SU-DHL-6 (cell line): ENCODE data around the gene DAPK2.

Experiments used
- H2AFZ ChIP-seq: fragments of 200-600 bp; sonication (generic); 2 replicates; pipeline ENCODE4 v1.6.1; 2014; ENCODE audit warnings: low read depth, mild to moderate bottlenecking, moderate library complexity, mixed read lengths, antibody characterized with exemption, low read length; ENCODE audit not compliant: severe bottlenecking
- H3F3A ChIP-seq: fragments of 200-600 bp; shearing (Covaris generic); 2 replicates; pipeline ENCODE4 v1.6.0; 2016; ENCODE audit warnings: antibody characterized with exemption, mild to moderate bottlenecking; ENCODE audit not compliant: insufficient read depth
- H3K27ac ChIP-seq: fragments of 200-600 bp; sonication (generic); 2 replicates; pipeline ENCODE4 v1.5.1; 2016; ENCODE audit warnings: low read depth, mild to moderate bottlenecking, low read length, moderate library complexity, mixed read lengths
- H3K27me3 ChIP-seq: fragments of 200-600 bp; sonication (generic), shearing (Covaris generic); 2 replicates; pipeline ENCODE4 v1.6.0; 2014; ENCODE audit warnings: mild to moderate bottlenecking, low read length
- H3K36me3 ChIP-seq: fragments of 200-600 bp; sonication (generic); 2 replicates; pipeline ENCODE4 v1.6.1; 2014; ENCODE audit warnings: mild to moderate bottlenecking, low read length, mixed read lengths
- H3K4me2 ChIP-seq: fragments of 300-600, 200-600 bp; shearing (Covaris generic), sonication (generic); 2 replicates; pipeline ENCODE4 v1.6.0; 2014; ENCODE audit warnings: low read length, low read depth, mild to moderate bottlenecking; ENCODE audit not compliant: poor library complexity, severe bottlenecking
- H3K4me3 ChIP-seq: fragments of 200-600 bp; sonication (generic); 2 replicates; pipeline ENCODE4 v1.5.1; 2014; ENCODE audit warnings: antibody characterized with exemption, low read length, mild to moderate bottlenecking, mixed read lengths; ENCODE audit not compliant: insufficient read depth, poor library complexity, severe bottlenecking
- H3K79me2 ChIP-seq: fragments of 200-600 bp; sonication (generic); 2 replicates; pipeline ENCODE4 v1.6.1; 2014; ENCODE audit warnings: mild to moderate bottlenecking, low read length, moderate library complexity; ENCODE audit not compliant: insufficient read depth
- H3K9ac ChIP-seq: fragments of 200-600 bp; sonication (generic); 2 replicates; pipeline ENCODE4 v1.7.0; 2014; ENCODE audit warnings: mild to moderate bottlenecking, low read length
- H3K9me2 ChIP-seq: fragments of 200-600 bp; sonication (generic); replicated peaks from 2 replicates; pipeline ENCODE4 v1.6.1; 2014; ENCODE audit warnings: low read length; ENCODE audit not compliant: insufficient read depth
- H3K9me3 ChIP-seq: fragments of 200-600 bp; sonication (generic); 2 replicates; pipeline ENCODE4 v1.6.1; 2014; ENCODE audit warnings: low read length, mixed read lengths; ENCODE audit not compliant: insufficient read depth
- H4K20me1 ChIP-seq: fragments of 200-600 bp; sonication (generic); 2 replicates; pipeline ENCODE4 v1.6.1; 2014; ENCODE audit warnings: low read depth, mild to moderate bottlenecking, antibody characterized with exemption, low read length, moderate library complexity, mixed read lengths
- EZH2phosphoT487 ChIP-seq: fragments of 200-600 bp; sonication (generic), shearing (Covaris generic); conservative IDR thresholded peaks from 2 replicates; pipeline ENCODE4 v1.6.1; 2018; ENCODE audit warnings: mild to moderate bottlenecking, antibody characterized with exemption, low read length, moderate library complexity, mixed read lengths
- TF ChIP-seq, protein P1 (sequence below): fragments of 200-600 bp; sonication (generic); IDR thresholded peaks from one replicate; pipeline ENCODE4 v1.5.1; 2017; ENCODE audit warnings: antibody characterized with exemption, mild to moderate bottlenecking, low read length, moderate library complexity; ENCODE audit not compliant: insufficient read depth, poor library complexity, severe bottlenecking

DAPK2 gene

DNA sequence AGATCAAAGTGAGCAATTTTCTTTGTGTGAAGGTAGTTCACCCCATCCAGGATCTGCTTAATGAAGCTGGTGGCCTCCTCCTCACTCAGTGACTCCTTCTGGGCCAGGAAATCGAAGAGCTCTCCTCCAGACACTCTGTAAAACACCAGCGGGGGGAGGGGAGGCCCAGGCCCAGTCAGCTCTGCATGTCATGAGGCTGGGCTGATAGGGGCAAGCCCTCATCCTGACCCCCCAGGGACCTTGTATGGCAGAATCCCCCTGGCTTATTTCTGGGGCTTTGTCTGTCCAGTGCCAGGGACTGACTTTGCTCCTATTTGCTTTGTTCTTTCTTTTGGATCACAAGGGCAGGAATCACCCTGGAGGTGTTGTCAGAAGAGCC, 74.9 kb downstream of the DAPK2 start:
- Histone ChIP-seq H3K27ac (no peak overlapping the region), H3K4me2 (no peak overlapping the region), H3K36me3 (no peaks in the 10 kb centered on the region), H3K4me3 (no peak overlapping the region), H3K9me2 (no peaks in the 10 kb centered on the region), H2AFZ (no peak overlapping the region), H3K9ac (no peak overlapping the region), H3K79me2 (no peaks in the 10 kb centered on the region), H3K9me3 (no peaks in the 10 kb centered on the region), H4K20me1 (no peaks in the 10 kb centered on the region), H3F3A (no peaks in the 10 kb centered on the region), H3K27me3 (no peaks in the 10 kb centered on the region)
- TF ChIP-seq, protein P1, sequence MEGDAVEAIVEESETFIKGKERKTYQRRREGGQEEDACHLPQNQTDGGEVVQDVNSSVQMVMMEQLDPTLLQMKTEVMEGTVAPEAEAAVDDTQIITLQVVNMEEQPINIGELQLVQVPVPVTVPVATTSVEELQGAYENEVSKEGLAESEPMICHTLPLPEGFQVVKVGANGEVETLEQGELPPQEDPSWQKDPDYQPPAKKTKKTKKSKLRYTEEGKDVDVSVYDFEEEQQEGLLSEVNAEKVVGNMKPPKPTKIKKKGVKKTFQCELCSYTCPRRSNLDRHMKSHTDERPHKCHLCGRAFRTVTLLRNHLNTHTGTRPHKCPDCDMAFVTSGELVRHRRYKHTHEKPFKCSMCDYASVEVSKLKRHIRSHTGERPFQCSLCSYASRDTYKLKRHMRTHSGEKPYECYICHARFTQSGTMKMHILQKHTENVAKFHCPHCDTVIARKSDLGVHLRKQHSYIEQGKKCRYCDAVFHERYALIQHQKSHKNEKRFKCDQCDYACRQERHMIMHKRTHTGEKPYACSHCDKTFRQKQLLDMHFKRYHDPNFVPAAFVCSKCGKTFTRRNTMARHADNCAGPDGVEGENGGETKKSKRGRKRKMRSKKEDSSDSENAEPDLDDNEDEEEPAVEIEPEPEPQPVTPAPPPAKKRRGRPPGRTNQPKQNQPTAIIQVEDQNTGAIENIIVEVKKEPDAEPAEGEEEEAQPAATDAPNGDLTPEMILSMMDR = no peak
- TF ChIP-seq EZH2phosphoT487 = no peak

DNA sequence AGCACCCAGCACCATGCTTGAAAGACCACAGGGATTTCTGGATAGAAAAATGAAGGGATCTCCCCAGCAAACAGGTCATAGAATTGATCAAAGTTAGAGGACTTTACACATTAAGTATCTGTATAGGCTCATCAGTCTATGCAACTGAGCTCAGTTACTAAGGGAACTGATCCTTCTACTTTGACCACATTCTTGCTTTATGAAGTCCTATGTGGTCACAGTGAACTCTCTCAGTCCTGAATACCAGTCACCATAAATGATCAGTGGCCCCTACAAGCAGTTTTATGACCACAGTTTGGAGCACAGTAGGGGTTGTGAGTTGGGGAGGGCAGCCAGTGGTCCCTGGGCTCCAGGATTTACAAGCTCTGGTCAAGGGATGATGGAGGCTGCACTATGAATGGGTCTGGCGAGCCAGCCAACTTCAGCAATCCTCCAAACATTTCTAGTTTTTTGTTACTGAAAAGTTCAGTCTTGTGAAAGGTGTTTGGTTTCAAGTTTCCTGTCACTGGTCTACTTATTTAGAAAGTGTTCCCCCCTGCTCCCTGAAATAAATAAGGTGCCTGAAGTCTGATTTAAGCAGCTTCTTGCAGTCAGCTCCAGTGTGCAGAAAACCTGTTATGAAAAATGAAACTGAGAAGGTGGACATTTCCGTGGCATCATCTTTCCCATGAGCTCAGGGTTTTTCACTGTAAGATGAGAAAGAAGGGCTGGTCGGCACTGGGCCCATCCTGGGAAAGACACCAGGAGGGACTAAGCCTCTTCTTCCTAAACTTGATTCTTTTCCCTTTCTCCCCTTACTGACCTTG, 75.5 kb downstream of the DAPK2 start:
- no peak overlapping the region for H2AFZ ChIP-seq
- H3K4me2 ChIP-seq = no peak overlapping the region
- H3F3A ChIP-seq = no peaks in the 10 kb centered on the region
- no peak overlapping the region for H3K4me3 ChIP-seq
- H3K9me2 ChIP-seq = no peaks in the 10 kb centered on the region
- H3K9ac ChIP-seq = no peak overlapping the region
- H3K36me3 ChIP-seq = no peaks in the 10 kb centered on the region
- H4K20me1 ChIP-seq = no peaks in the 10 kb centered on the region
- H3K27me3 ChIP-seq = no peaks in the 10 kb centered on the region
- no peaks in the 10 kb centered on the region for H3K79me2 ChIP-seq
- H3K27ac ChIP-seq = no peak overlapping the region
- H3K9me3 ChIP-seq = no peaks in the 10 kb centered on the region
- TF ChIP-seq, protein P1 = no peak
- no peak for TF ChIP-seq EZH2phosphoT487

DNA sequence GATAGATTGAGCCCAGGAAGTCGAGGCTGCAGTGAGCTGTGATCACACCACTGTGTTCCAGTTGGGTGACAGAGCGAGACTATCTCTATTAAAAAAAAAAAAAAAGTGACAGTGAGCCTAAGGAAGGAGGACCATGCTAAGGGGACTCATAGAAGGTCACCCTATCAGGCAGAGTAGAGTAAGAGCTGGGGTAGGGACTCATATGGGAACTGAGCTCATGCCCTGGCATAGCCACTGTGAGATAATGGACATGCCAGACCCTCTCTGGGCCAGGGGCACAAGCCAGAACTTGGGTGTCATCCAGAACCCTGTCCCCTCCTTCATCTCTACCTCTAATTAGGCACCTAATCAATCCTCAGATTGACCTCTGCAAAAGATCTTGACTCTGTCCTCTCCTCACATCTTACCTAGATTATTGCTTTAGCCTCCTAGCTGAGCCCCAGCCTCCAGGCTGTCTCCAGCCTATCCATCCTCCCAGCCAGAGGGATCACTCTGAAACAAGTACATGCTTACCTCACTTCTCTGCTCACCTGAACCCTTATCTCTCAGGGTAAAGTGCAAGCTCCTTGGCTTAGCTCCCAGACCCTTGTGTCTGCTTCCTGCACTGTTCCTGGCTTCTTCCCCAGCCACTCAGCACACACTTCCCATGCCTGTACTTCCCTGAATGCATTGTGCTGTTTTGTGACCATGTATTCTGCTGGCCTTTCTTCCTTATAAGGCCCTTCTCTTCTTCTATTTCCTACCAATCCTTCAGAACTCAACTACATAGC, 76.4 kb downstream of the DAPK2 start:
- no peak for TF ChIP-seq EZH2phosphoT487
- TF ChIP-seq, protein P1 = no peak
- H3K27me3 ChIP-seq = no peaks in the 10 kb centered on the region
- no peaks in the 10 kb centered on the region for H3K36me3 ChIP-seq
- no peaks in the 10 kb centered on the region for H3K79me2 ChIP-seq
- no peaks in the 10 kb centered on the region for H3K9me2 ChIP-seq
- H3K4me2 ChIP-seq = no peak overlapping the region
- no peaks in the 10 kb centered on the region for H4K20me1 ChIP-seq
- no peaks in the 10 kb centered on the region for H3F3A ChIP-seq
- no peak overlapping the region for H2AFZ ChIP-seq
- H3K27ac ChIP-seq = no peak overlapping the region
- H3K9me3 ChIP-seq = no peaks in the 10 kb centered on the region
- H3K9ac ChIP-seq = no peak overlapping the region
- no peak overlapping the region for H3K4me3 ChIP-seq
